ENCODE results near the gene TRPM2.
"Not testable (repeated sequence)": the region's sequence is repeated elsewhere in the genome, so short reads cannot be mapped to it uniquely, and the experiment has no call there.

The TRPM2 gene

GRCh38 chr21:44417621-44418107, 64.2 kb downstream of the TRPM2 start:
- not testable (repeated sequence) for DNase-seq

DNA sequence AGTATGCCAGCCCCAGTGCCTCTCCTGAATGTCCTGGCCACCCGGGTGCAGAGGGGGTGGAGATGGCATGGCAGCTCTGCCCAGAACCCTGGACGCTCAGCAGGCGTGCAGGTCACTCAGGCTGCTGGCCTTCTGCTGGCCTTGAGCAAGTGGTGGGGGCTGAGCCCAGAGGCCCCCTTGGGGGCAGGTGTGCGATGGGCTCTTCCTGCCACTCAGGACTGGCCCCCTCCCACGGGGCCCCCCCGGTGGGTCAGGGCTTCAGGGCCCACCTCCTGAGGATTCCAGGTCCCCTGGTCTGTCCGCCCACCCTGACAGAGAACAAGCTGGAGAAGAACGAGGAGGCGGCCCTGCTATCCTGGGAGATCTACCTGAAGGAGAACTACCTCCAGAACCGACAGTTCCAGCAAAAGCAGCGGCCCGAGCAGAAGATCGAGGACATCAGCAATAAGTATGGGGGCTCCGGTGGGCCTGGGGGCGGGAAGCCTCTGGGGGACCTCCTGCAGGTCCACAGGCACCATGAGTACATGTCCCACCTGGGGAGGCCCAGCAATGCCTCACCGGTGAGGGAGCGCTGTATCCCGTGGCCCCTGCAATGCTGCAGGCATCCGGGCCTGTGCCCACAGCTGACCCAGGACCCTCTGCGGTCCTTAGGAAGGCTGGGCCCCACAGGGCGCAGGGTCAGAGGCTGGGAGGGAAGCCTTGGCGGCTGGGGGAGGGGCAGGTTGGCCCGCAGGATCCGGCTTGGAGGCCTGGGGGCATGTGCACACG, 64.9 kb downstream of the TRPM2 start:
- no peak for DNase-seq

DNA sequence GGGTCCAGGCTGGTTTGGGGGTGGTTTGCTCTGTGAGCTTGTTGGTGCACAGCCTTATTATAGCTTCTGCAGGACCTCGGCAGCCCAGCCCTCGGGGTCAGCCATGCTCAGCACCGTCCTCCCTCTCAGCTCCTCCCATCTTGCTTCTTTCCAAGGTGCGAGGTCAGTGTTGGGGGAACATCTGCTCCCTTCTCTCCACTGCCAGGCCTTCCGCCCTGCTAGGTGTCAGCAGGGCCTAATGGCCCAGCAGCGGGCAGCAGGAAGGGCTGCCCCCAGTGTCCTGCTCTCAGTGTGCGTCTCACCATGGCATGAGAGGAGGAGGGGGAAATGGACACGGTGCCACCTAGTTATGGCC, 65.4 kb downstream of the TRPM2 start:
- DNase-seq = no peak

GRCh38 chr21:44419679-44420078, 66.3 kb downstream of the TRPM2 start:
- no peak for DNase-seq

DNA sequence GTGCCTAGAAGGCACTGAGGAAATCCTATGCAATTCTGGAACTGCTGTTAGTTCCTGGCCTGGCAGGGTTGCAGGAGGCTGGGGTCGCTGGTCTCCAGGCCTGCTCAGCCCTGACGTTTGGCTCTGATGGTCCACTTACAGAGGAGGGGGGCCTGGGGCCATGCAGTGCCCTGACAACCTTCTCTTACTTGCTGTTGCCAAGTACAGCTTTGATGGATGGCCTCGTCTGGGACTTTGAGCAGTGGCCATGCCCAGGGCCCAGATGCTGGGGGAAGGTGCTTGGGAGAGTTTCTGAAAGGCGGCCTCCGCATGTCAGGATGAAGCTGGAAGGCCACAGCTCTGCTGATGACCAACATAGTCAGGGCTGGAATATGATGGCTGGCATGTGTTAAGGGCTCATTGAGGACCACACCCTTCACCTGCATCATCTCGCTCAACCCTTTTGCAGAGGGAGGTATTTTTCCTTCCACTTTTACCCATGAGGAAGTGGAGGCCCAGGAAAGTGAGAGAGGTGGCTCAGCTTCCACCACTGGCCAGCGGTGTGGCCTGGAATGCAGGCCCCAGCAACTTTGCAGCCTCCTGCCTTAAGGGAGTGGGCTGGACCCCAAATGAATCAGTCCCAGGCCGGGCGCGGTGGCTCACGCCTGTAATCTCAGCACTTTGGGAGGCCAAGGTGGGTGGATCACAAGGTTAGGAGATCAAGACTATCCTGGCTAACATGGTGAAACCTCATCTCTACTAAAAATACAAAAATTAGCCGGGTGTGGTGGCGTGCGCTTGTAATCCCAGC, 67.2 kb downstream of the TRPM2 start:
- DNase-seq = no peak

- DNase-seq = peak; percentile 69
Observed at GRCh38 chr21:44421901-44422840, 68.8 kb downstream of the TRPM2 start.

- DNase-seq = peak; percentile 40
Observed at GRCh38 chr21:44423312-44423821, 69.9 kb downstream of the TRPM2 start.

DNA sequence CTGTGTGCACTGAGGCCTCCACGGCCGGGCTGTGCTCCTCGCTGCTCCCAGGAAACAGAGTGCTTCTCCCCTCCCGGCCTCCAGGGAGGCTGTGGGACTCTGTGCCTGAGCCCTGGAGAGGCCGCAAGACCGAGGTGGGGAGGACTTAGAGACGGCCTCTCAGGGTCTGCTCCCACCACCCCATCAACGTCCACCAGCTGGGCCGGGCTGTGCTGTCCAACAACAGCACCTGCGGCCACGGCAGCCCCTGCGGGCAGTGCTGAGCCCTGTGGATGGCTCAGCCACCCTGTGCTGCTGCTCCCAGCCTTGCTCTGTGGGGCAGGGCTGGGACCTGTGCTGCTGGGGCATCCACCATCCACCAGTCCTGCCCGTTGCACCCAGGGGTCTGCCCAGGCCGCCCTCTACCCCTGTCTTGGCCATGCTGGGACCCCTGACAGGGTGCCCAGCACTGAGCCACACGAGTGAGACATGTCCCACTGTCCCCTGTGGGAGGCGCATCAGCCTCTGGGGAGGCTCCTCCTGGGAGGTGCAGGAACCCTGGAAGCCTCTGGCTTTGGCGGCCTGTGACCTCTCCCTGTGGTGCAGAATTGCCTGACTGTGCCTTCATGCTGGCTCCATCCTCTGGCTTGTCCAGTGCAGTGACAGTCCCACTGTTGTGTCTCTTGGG, 70.7 kb downstream of the TRPM2 start:
- DNase-seq = no peak

- no peak for DNase-seq
Observed at GRCh38 chr21:44424608-44425306, 71.3 kb downstream of the TRPM2 start.

DNA sequence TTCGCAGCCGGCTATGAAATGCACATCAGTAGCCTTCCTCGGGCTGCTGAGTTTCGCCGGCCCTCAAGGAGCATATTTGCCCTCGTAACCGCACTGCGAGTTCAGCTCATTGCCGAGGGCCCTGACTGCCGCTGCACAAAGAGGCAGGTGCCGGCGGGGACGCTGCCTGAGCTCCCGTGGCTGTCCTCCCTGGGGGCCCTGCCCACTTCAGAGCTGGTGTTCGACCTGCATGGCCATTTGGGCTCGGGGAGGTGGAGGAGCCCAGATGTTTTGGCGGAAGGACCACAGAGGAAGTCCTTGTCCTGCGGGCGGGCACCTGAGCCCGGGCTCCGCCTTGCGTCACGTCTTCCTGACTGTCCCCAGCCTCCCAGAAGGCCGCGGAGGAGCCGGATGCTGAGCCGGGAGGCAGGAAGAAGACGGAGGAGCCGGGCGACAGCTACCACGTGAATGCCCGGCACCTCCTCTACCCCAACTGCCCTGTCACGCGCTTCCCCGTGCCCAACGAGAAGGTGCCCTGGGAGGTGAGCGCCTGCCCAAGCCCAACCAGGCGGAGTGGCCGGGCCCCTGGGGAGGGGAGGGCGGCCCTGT, 72.0 kb downstream of the TRPM2 start:
- DNase-seq = no peak

DNA sequence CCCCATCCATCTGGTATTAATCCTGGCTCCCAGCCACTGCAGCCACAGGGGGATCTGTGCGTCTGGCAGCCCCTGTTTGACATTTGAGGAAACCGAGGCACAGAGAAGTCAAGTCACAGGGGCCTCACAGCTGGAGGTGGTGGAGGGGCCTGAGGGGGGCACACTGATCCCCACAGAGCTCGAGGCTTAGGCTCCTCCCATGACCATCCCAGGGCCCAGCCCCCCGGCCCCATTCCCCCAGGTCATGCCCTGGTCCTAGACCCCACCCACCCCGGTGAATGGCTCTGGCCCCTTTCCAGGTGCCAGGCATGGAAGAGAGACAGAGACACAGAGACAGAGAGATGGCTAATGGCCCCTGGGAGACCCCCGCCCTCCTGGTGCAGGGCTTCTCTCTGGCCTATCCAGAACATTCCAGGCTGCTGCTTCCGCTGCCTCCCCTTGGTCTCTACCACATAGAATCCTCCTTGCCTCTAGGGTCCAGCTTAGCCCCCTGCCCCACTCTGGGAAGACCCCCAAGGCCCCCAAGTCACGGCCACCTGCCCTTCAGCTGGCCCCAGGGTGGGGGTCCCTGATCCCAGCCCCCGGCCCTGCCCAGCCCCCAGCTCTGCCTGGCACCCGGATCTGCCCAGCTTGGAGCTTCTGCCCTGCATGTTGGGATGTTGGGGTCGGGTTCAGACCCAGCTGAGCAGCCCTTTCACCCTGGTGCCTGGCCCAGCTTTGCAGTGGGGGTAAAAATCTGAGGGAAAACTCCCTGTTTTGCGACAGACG, 72.7 kb downstream of the TRPM2 start:
- no peak for DNase-seq

GRCh38 chr21:44426663-44427191, 73.3 kb downstream of the TRPM2 start:
- DNase-seq = no peak

DNA sequence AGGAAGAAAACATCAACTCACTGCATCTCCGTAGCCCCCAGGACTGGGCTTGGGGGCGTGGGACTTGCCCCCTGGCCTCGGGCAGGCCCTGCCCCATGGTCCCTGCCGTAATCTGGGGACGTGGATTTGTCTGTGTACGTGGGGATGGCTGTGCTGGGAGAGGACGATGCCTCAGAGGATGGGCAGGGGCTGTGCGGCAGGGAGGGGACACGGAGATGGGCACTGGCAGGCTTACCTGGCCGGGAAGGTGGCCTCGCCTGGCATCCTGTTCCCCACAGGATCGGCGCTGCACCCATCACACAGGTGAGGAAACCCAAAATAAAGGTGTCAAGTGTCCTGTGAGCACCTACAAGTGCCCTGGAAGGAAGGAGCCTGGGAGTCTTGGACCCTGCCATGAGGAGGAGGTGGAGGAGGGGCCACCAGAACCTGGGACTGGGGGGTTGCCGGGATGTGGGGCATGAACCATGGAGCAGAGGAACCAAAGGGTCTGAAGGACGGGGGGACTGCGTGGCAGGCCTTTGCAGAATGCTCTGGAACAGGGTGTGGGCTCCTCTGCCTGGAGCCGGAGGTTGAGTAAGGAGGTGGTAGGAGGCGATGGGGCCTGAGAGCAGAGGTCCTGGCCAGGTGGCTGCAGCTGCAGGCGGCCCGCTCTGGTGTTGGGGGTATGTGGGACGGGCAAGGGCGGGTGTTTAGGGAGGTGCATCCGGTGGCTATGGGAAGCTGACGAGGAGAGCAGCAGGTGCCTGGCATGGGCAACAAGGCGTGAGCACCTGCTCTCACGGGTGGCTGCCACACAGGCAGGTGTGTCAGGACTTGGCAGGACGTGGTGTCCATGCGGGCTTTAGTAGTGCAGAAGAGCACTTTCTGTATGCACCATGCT, 74.1 kb downstream of the TRPM2 start:
- no peak for DNase-seq

DNA sequence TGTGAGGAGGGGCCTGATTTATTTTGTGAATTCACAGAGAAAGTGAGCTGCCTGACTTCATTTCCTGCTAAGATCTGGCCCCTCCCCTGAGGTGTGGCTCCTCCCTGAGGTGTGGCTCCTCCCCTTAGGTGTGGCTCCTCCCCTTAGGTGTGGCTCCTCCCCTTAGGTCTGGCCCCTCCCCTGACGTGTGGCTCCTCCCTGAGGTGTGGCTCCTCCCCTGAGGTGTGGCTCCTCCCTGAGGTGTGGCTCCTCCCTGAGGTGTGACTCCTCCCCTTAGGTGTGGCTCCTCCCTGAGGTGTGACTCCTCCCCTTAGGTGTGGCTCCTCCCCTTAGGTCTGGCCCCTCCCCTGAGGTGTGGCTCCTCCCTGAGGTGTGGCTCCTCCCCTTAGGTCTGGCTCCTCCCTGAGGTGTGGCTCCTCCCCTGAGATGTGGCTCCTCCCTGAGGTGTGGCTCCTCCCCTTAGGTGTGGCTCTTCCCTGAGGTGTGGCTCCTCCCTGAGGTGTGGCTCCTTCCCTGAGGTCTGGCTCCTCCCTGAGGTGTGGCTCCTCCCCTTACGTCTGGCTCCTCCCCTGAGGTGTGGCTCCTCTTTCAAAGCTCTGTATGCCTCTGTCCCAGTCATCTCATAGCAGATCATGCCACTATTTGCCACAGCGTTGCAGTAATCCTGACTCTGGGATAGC, 75.0 kb downstream of the TRPM2 start:
- DNase-seq = peak; percentile 35

DNA sequence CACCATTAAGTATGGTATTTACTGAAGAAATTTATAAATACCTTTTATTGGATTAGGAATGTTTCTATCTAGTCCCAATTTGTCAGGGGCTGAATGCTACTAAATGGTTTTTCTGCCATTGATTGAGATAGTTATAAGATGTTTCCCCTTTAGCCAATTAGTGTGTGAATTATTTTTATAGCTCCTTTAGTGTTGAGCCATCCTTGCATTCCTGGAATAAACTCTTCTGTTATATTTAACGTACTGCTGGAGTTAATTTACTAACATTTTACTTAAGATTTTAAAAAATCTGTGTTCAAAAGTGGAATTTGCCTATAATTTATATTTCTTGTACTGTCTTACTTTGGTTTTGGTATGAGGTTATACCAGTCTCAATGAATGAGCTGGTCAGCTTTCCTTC, 76.5 kb downstream of the TRPM2 start:
- DNase-seq = no peak

DNA sequence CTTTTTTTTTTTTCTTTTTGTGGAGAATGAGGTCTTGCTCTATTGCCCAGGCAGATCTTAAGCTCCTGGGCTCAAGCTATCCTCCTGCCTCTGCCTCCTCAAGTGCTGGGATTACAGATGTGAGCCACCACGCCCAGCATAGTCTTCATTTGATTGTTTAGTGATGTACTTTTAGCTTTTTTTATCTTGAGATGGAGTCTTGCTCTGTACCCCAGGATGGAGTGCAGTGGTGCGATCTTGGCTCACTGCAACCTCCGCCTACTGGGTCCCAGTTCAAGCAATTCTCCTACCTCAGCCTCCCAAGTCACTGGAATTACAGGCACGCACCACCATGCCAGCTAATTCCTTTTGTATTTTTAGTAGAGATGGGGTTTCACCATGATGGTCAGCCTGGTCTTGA, 77.9 kb downstream of the TRPM2 start:
- DNase-seq = no peak

DNA sequence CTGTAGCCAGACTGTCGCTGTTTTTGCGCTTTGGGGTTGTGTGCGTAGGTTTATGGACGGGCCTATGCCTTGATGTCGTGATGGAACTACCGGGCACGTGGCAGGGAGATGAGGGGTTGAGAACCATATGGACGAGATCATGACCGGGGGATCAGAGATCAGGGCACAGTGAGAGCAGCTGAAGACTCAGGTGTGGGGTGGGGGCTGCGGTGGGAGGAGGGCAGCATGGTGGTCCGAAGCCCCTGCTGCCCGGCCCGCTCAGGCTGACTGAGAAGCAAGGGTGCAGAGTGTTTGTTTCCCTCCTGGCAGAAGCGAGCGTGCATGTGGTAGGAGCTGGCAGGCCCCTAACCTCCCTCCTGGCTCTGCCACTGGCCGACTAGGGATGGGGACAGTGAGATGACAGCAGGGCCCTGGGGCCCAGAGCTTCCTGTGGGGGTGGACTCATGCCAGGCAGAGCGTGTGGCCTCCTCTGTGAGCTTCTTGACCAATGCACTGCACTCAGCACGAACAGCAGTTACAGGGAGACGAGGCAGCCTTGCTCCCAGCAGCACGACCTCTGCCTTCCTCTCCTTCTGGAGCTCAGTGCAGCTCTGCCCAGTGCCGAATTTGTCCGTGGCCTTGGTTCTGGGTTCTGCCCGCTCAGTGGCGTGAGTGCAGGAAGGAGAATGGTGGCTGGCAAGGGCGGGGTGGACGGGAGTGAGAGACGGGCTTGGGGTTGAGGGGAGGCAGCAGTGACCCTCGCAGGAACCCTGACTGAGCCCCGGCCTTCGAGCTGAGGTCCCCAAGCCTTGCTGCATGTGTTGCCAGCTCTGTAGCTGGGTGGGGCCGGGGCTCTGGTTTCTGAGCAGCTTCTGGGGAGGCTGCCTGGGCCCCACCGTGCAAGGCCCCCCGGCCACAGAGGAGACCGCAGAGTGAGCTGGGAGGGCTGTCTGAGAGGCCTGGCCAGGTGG, 79.7 kb downstream of the TRPM2 start:
- no peak for DNase-seq

All from NCI-H82 (cell line).